Non-pigmented ciliary epithelial cell (primary cell): ENCODE measurements around the gene SMARCAL1.

Experiments
- DNase-seq: peaks from one replicate; pipeline ENCODE4 v3.0.0-alpha.2; 2010; ENCODE audit warnings: low read depth

SMARCAL1 gene

DNA sequence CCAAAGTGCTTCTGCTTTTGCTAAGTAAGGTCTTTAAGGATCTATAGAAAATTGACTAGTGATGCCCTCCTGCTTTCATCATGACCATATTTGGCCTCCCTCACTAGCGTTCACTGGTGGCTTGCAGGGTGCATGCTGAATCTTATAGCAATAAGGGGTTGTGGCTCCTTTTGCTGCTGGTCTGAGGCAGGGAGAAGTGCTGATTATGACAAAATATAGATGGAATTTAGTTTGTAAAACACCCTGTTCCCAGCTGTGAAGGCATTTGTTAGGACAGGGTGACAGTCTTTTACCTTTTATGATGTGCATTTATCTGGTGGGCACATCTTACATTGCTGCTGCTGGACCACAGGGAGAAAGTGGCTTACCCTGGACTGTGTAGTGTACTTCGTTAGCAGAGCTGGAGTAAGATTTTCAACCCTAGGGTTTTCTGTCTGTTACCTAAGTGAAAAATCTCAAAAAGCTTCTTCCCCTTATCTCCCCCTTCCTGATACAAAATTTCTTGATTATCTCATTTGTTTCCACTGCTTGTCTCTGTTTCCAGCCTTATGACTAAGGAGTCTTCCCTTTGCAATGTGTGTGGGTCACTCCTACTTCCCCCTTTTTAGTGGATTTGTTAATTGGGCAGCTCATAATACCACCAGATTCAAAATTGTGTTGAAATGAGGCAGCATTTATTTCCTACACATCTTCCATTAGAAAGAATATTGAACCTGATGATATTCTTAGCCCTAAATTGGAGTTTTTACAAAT is 65.2 kb downstream of the SMARCAL1 start:
- no peak for DNase-seq

DNA sequence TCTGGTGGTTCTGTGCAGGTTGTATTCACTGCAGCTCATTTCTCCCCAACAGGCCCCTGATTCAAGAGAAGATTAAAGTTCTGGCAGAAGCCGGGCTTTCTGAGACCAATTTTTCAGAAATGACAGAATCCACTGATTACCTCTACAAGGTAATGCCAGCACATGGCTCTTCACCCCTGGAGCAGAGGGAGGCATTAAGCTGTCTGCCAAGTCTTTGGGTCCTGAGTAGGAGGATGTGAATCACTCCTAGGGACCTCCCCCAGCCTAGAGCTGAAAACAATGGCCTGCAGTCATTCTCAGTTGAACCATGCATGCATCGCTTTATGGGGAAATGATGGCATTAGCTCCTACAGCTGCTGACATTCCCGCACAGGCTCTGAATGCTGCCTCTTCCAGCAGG is 65.9 kb downstream of the SMARCAL1 start:
- DNase-seq: peak; percentile 61

DNA sequence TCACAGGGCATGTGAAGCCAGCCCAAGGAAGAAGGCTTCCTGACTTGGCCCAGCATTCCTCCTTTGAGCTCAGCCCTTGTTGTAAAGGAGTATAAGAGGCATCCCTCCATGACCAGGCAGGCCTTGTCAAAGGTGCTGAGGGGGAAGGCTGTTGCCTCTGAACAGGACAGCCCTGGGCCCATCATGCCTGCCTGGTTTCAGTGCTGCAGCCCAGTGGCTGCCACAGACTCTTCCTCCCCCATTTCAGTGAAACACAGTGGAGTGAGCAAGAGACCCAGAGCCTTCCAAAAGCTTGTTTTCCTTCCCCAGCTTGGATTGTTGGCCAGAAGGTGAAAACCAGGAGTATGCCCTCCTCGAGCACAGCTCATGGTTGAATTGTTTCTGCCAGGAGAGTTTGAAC is 66.5 kb downstream of the SMARCAL1 start:
- DNase-seq: no peak

DNA sequence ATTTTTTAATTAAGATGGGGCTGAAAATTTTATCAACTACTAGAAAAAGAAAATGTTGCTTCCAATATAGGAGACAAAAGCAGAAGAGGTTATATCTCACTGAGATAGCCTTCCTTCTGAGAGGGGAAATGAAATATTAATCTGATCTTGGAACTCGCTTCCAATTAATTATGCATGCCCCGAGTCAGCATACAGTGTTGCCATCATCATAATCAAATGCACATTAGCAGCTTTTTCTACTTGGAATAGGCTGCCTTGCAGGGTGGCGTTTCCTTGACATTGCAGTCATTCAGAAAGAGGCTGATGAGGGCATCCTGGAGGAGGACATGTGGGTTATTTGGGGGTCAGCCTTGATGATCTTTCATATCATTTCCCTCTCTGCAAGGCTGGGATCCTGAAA is 67.9 kb downstream of the SMARCAL1 start:
- DNase-seq: no peak

DNA sequence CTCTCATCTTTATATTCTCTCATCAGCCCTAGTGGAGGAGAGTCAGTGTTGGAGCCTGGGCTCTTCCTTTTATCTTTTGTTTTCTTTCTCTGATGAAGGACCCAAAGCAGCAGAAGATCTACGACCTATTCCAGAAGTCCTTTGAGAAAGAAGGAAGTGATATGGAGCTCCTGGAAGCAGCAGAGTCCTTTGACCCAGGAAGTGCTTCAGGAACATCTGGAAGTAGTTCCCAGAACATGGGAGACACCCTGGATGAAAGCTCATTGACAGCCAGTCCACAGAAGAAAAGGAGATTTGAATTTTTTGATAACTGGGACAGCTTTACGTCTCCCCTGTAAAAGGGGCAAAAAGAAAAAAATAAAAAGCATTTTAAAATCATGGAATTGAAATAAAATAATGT is 70.4 kb downstream of the SMARCAL1 start:
- no peak for DNase-seq

DNA sequence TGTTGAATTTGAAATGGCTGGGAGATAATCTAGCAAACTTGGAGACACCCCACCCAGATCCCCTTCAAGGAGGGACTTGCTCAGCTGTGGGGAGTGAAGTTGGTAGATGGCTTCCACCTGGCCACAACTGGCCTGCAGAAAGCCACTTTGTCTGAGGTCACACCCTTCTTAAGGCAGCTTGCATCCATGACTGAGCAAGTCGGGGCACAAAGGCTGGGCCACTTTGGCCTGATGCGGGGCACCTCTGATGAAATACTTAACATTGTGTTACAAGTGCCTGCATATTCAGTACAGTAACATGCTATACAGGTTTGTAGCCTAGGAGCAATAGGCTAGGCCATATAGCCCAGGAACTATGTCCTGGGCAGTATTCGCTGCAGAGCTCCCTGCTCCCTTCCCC is 73.0 kb downstream of the SMARCAL1 start:
- no peak for DNase-seq

DNA sequence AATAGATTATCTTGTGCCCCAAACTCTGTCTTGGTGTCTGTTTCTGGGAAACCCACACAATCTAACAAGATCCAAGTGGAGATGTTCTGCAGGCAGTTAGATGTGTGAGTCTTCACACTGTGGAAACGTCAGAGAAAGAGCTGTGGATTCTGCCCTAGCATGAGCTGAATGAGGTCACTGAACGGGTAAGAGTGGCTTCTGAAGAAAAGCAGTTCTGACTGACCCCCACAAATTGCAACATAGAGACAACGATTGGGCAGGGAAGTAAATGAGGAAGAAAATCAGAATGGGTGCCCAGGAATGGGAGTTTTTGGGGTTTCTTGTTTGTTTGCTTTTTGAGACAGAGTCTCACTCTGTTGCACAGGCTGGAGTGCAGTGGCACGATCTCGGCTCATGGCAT is 73.5 kb downstream of the SMARCAL1 start:
- no peak for DNase-seq

DNA sequence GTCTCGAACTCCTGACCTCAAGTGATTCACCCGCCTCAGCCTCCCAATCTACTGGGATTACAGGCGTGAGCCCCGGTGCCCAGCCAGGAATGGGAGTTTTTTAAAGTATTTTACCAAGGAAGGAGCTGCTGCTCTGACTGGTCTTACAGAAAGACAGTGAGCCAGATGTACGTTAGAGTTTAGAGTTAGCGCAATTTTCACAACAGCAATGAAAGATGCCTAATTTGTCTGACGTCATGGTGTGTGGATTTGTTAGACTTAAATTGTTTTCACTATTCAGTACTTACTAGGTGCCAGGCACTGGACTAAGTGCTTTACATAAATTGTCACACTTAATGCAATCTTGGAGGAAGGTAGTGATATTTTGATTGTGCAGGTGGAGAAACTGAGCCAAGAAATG is 74.0 kb downstream of the SMARCAL1 start:
- no peak for DNase-seq

DNA sequence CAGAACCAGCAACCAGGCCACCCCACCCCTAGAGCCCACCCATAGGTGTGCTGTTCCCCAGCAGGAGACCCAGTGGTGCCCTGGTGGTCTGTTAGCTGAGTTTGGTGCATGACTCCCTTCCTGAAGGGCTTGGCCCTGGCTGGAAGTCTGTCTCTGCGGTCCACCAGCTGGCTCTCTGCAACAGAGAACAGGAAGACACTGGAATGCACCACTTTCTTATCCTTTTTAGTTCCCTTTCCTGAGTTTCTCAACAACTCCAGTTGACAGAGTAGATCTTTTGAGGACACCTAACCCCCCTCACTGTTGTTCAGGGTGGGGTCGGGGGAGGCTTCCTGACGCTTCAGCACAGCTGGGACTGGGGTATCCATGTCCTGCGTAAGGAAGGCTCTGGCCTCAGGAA is 74.4 kb downstream of the SMARCAL1 start:
- no peak for DNase-seq

DNA sequence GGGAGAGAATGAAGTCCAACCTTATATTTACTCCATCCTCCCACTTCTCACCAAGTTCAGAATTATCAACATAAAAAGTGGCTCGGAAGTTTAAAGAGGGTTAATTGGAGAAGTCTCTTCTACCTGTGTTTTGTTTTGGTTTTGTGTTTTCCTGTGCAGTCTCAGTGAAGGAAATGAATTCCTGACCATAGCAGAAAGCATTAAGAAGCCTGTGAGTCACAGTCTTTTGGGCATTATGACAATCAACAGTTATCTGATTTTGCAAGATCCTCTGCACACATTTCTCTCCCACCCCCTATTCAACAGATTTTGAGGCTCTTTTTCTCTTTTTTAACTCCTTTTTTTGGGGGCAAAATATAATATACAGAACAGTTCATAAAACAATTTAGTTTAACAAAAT is 77.8 kb downstream of the SMARCAL1 start:
- no peak for DNase-seq

DNA sequence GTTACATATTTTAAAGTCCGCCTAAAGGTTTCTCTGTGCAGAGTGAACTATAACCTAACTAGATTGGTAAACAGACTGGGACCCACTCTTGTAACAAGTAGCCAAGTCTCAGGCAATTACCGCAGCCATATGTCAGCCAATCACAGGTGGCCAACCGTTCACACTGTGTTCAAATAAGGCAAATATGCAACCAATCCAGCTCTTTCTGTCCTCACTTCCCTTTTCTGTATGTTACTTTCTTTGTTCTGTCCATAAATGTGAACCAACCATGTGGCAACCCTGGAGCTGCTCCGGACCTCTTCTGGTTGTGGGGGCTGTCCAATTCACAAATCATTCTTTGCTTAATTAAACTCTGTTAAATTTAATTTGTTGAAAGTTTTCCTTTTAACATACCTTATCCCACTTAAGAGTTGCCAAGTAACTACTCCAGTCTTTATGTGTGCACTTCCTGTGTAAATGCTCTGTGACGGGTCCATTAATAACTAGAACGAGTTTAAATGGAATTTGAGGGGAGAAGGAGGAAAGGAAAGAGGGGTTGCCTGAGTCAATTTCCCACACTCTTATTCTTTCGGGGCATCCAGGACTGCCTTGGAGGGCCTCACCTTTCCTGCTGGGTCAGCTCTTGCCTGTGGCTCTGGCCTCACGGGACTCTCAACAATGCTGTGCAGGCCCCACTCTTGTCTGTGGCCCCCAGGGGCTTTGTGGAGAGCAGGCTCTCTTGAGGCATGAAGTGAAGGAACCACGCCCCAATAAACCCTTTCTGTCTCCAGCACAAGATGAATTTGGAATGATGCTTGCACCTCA is 79.7 kb downstream of the SMARCAL1 start:
- no peak for DNase-seq

DNA sequence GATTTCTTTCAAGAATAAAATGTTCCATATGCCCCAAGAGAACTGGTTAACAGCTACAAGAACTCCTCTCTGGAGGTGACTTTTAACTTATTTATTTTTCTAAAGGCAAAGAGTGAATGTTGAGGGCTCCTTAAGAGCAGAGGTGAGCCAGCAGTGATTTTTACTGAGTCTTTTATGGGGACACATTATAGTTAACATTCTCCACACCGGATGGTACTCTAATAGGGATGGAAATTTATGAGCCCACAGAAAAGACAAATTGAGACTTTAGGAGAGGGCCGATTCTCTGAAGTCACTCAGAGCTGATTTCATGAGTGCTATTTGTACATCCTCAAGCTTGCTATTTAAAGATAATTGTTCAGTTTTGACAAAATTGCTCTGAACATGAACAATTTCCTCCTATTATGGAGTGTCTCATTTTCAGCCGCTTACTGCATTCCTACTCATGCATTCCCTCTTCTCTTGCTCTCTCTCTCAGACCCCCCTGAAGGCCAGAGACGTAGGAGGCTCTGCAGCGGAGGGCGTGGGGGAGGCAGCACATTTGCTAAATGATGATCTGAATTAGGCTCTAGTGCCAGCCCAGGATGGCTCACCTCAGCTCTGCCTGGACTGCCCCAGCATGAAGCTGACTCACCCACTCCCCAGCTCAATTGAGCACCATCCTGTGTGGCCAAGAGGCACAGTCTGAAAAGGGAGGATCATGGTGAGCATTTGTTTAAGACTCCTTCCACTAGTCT is 80.5 kb downstream of the SMARCAL1 start:
- DNase-seq: peak; percentile 45

DNA sequence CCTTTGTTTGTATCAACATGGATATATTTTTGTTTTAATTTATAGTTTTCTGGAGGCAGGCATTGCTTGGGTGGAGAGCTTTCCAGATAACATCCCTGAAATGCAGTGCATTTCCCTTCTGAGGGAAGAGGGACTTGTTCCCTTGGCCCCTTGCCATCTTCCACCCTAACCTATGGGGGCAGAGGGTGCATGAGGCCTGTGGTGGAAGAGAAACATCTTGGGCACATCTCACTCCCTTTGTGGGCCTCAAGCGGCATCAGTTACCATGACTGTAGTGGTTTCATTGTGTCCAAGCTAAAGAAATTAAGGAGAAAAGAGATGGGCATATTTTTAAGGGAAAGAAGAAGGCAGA is 81.0 kb downstream of the SMARCAL1 start:
- no peak for DNase-seq

DNA sequence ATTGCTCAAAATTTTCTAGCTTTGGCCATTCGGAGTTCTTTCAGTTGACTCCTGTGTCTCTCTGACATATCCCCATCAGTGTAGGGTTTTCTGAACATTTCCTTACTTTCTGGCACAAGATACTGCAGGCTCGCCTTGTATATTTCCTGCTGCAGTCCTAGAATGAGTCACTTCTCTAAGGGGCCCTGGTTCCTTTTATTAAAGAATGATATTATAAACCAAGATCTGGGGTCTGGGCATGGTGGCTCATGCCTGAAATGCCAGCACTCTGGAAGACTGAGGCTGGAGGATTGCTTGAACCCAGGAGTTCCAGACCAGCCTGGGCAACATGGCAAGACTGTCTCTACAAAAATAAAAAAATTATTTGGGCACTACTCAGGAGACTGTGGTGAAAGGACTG is 83.4 kb downstream of the SMARCAL1 start:
- DNase-seq: no peak

DNA sequence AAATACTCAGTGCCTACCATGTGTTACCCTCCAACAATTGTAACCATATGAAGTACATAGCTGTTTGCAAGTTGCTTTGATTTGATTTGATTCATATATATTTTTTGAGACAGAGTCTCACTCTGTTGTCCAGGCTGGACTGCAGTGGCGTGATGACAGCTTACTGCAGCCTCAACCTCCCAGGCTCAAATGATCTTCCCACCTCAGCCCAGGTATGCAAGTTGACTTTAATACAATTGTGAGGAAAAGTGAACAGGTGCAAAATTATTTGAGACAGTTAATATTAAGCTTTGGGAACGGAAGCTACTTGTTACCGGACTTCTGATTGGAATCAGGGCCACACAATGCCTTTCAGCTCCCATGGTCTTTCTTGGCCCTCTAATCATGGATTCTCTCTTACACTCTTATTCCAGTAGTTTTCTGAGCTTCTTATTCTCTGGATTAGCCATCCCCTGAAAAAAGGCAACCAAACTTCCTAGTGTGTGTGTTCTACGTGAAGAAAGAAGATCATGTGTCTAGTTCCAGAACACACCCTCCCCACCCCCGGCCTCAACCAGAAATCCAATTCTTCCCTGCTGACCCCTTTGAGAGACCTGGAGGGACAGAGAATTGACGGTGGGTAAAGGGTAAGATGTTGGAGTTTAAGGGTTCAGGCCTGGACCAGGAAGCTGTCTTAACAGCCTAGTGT is 85.2 kb downstream of the SMARCAL1 start:
- DNase-seq: no peak

DNA sequence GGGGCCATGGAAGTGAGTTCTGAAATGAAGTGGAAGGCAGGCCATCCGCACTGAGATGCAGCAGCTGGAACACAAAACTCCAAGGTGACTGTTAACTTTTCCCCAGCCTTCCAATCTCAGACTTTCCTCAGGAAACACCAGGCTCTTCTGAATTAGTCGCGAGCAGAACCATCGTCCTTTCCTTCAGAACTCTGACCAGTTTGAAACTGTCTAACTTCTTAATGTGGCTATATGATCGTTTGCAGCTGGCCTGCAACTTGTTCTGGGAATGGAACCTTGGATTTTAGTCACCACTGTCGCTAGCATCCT is 85.7 kb downstream of the SMARCAL1 start:
- DNase-seq: no peak

DNA sequence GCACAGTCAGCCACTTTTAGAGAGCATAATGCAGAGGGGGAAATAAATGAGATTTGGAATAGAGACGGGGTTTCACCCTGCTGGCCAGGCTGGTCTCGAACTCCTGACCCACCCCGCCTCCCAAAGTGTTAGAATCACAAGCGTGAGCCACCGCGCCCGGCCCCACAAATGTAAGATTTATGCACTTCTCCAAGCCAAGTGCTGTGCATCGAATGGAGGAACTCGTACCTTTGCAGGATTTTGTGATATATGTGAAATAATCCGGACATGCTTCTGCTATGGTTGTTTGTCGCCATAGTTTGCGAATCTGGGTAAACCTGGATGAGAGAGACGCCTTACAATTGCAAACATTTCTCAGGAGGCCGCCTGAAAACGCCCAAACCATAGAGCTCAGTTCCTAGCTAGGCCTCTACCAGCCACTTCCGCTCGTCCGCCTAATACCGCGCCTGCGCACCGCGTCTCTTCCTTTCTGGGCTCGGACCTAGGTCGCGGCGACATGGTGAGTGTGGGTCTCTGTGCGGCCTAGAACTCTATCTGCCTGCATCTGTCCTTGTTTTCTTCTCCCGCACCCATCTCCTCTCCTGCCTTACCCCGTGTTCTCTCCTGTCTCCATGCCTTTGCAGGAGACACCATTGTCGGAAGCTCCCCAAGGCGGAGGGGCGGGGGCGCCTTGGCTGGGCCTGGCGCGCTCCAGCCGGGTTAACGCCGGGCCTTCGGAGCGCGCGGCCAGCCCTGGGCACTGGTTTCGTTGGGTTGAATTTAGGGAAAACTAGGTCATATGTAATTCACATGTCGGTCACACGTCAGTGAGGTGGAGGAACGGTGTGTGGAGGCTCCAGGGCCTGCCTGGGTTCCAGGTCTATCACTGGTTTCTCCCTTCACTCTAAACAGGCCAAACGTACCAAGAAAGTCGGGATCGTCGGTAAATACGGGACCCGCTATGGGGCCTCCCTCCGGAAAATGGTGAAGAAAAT is 86.4 kb downstream of the SMARCAL1 start, which contains the start of gene RPL37A:
TSS of gene RPL37A (plus strand) at position 466 of the 974 bp plus-strand sequence. CDS start at position 497, 31 bp downstream.
- DNase-seq: peak; percentile 83

DNA sequence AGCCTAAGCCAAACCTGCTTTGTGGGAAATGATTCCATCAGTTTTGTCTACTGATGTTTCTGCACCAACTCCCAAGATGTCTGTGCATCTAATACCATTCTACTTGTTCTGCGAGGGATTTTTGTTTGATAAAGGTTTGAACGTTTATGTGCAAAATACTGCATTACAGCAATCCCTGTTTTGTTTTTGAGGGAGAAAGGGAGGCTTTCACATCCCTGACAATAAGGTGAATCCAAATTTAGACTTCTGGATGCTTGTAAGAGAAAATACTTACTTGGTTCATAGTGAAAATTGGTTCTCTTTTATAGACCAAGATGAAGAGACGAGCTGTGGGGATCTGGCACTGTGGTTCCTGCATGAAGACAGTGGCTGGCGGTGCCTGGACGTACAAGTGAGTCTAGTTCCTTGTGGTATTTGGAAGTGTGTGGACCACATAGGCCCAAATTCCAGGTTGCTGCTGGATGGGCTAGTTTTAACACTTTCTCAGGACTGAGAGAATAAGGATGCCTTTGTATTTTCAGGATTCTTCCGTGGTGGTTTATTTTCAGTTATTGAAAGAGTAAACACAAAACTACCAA is 87.4 kb downstream of the SMARCAL1 start:
- no peak for DNase-seq

DNA sequence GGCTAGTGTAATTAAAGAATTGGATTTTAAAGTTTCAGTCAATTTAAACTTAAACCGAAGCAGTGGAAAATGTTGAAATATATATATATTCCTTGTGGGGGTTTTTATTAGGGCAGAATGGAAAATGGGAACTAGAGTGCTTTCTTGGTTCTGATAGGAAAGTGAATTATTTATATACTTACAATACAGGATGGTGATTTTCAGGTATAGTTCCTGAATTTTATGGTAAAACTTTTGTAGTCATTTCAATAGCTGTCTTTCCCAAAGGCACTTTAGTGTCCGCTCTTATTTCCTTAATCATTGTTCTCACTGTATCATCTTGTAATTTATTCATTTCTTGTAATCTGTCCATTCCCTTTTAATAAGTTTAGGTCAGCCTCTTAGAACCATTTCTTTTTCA is 88.3 kb downstream of the SMARCAL1 start:
- DNase-seq: no peak

DNA sequence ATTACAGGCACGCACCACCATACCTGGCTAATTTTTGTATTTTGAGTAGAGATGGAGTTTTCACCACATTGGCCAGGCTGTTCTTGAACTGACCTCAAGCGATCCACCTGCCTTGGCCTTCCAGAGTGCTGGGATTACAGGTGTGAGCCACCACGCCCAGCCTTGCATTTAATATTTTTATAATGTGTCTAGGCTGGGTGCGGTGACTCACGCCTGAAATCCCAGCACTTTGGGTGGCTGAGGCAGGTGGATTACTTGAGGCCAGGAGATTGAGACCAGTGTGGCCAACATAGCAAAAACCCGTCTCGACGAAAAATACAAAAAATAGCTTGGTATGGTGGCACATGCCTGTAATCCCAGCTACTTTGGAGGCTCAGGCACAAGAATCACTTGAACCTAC is 89.6 kb downstream of the SMARCAL1 start:
- no peak for DNase-seq
